GM12891 (cell line): ENCODE data around the gene RNF146.

Experiments used
- PAX5 ChIP-seq: IDR thresholded peaks from 2 replicates; pipeline ENCODE4 v1.6.1; 2011; ENCODE audit warnings: low read length, moderate library complexity, mild to moderate bottlenecking; ENCODE audit not compliant: insufficient read depth, severe bottlenecking
- POLR2A ChIP-seq: IDR thresholded peaks from 2 replicates; pipeline ENCODE4 v1.6.1; 2011; ENCODE audit warnings: low read depth, low read length, control low read depth
- POLR2AphosphoS5 ChIP-seq: IDR thresholded peaks from 2 replicates; pipeline ENCODE4 v1.6.1; 2011; ENCODE audit warnings: low read depth, low read length, control low read depth
- POU2F2 ChIP-seq: IDR thresholded peaks from 2 replicates; pipeline ENCODE4 v1.6.1; 2011; ENCODE audit warnings: low read depth, mild to moderate bottlenecking, control low read depth, low read length, moderate library complexity
- SPI1 ChIP-seq: IDR thresholded peaks from 2 replicates; pipeline ENCODE4 v1.6.1; 2011; ENCODE audit warnings: low read depth, low read length, control low read depth
- TAF1 ChIP-seq: IDR thresholded peaks from 2 replicates; pipeline ENCODE4 v1.6.1; 2011; ENCODE audit warnings: low read depth, low read length, control low read depth

DNA sequence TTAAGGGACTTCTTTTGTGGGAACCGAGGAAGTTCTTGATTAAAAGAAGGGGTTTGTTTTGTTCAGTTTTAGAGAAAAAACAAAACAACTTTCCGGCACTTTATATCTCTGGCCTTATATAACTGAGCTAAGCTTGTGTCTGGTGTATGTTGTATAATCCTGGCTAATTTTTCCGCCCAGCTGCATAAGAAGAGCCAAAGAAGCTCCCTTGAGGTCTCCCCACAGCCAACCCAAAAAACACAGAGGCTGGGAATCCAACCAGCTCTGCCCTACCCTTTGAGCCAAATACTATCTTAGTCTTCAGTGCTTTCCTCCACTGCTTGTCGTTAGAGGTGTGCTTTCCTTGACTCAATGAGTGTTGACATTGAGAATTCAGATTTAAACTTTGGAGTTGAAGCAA lies 45.5 kb upstream of the RNF146 start:
- no peak for TF ChIP-seq POU2F2
- no peak for TF ChIP-seq TAF1
- no peak for TF ChIP-seq POLR2AphosphoS5
- TF ChIP-seq POLR2A: no peak
- no peak for TF ChIP-seq SPI1
- no peak for TF ChIP-seq PAX5
